Activated CD8-positive, alpha-beta T cell treated with anti-CD3 and anti-CD28 coated beads, Interleukin-2, amount 10 ng/mL, durations not matched to agents 7 days and 5 days (primary cell): ENCODE results near the gene BEST3. TPM values are rescaled to one million over a fixed set of nuclear protein-coding genes. Genes with fewer than 3 reads are reported as not detected.

ENCODE experiments used
- ATAC-seq: fragments of 150-1000 bp; cut with Tn5 transposase; one replicate; pipeline ENCODE4 v1.10.0; 2021; ENCODE audit warnings: moderate library complexity
- CTCF ChIA-PET: fragments of 350-600 bp; sonication (Branson Sonifier 250); formaldehyde crosslinking; loops from one replicate; lab custom pipeline; 2021; ENCODE audit warnings: antibody characterized with exemption; lab: Charles Lee
- POLR2A ChIA-PET: fragments of 350-600 bp; sonication (Branson Sonifier 250); formaldehyde crosslinking; loops from one replicate; lab custom pipeline; 2021; ENCODE audit warnings: antibody characterized with exemption; lab: Charles Lee
- DNase-seq: peaks from one replicate; pipeline ENCODE4 v3.0.0-alpha.2; 2020
- H3K27ac Mint-ChIP-seq: one replicate; pipeline ENCODE4 v1.8.0; 2021; ENCODE audit warnings: mild to moderate bottlenecking, mixed read lengths
- H3K27me3 Mint-ChIP-seq: one replicate; pipeline ENCODE4 v1.8.0; 2021; ENCODE audit warnings: low read depth, mixed read lengths
- H3K36me3 Mint-ChIP-seq: one replicate; pipeline ENCODE4 v1.8.0; 2021; ENCODE audit warnings: low read depth, mixed read lengths
- H3K4me1 Mint-ChIP-seq: one replicate; pipeline ENCODE4 v1.8.0; 2021; ENCODE audit warnings: low read depth, mixed read lengths
- H3K4me3 Mint-ChIP-seq: one replicate; pipeline ENCODE4 v1.8.0; 2021; ENCODE audit warnings: mild to moderate bottlenecking, mixed read lengths
- H3K9me3 Mint-ChIP-seq: one replicate; pipeline ENCODE4 v1.8.0; 2022; ENCODE audit warnings: mixed read lengths; ENCODE audit not compliant: insufficient read depth
- total RNA-seq, 2 experiments: library from RNA; stranded (reverse); gene quantifications; one replicate each; pipeline ENCODE4 v1.2.3, GENCODE V29; 2021

Gene BEST3
- not detected for total RNA-seq

- Mint-ChIP-seq H3K27me3 (peaks cover 17% of the 10 kb centered on the region), H3K9me3 (no peaks in the 10 kb centered on the region), H3K36me3 (no peaks in the 10 kb centered on the region), H3K4me3 (no peak within 1 kb of the TSS), H3K4me1 (no peaks in the 10 kb centered on the region), H3K27ac (no peak within 1 kb of the TSS)
- DNase-seq (no peak), ATAC-seq (no peak)
- CTCF ChIA-PET, result no interaction called here
- POLR2A ChIA-PET, result no interaction called here
Measured at GRCh38 chr12:69698769-69699540, at the start of gene BEST3. Gene BEST3, minus strand, starts transcription at chr12:69699303. Its CDS starts 1,505 bp downstream, at chr12:69697798.

GRCh38 chr12:69744109-69744508 lies 45.0 kb upstream of the BEST3 start:
- DNase-seq (no peak), ATAC-seq (no peak)
- Mint-ChIP-seq H3K27ac (no peak overlapping the region), H3K4me3 (no peak overlapping the region), H3K27me3 (no peaks in the 10 kb centered on the region), H3K4me1 (peaks cover 13% of the 10 kb centered on the region), H3K36me3 (no peaks in the 10 kb centered on the region), H3K9me3 (no peaks in the 10 kb centered on the region)
- POLR2A ChIA-PET, result no interaction called here
- CTCF ChIA-PET, result no interaction called here

GRCh38 chr12:69739287-69740191 lies 40.4 kb upstream of the BEST3 start:
- ATAC-seq, result peak; percentile 46
- ChIA-PET POLR2A (interaction anchor here (0.7 to 1.1 kb wide), 2 partner anchors 47 to 504 kb away, joined by 3 read pairs; no protein-coding TSS in a partner anchor), CTCF (interaction anchor here (0.9 to 1.8 kb wide), 3 partner anchors 40 to 269 kb away, joined by 3 to 4 read pairs (median 3); partner anchors contain the start of gene FRS2)
- H3K4me1 Mint-ChIP-seq, result peaks cover 17% of the 10 kb centered on the region
- peak overlapping the region; percentile 83 for H3K4me3 Mint-ChIP-seq
- no peaks in the 10 kb centered on the region for H3K9me3 Mint-ChIP-seq
- peak overlapping the region; percentile 75 for H3K27ac Mint-ChIP-seq
- H3K36me3 Mint-ChIP-seq, result no peaks in the 10 kb centered on the region
- H3K27me3 Mint-ChIP-seq, result peaks cover 18% of the 10 kb centered on the region
- peak; percentile 74 for DNase-seq

- H3K27me3 Mint-ChIP-seq, result peaks cover 26% of the 10 kb centered on the region
- ATAC-seq, result peak; percentile 85
- DNase-seq, result peak; percentile 93
- peaks cover 17% of the 10 kb centered on the region for H3K4me1 Mint-ChIP-seq
- ChIA-PET POLR2A (interaction anchor here (0.7 to 1.1 kb wide), 2 partner anchors 46 to 505 kb away, joined by 3 read pairs; no protein-coding TSS in a partner anchor), CTCF (interaction anchor here (0.9 to 1.8 kb wide), 5 partner anchors 14 to 81 kb away, joined by 3 to 4 read pairs (median 3); no protein-coding TSS in a partner anchor)
- peak within 1 kb of the TSS; percentile 83 for H3K4me3 Mint-ChIP-seq
- no peaks in the 10 kb centered on the region for H3K36me3 Mint-ChIP-seq
- peak within 1 kb of the TSS; percentile 75 for H3K27ac Mint-ChIP-seq
- no peaks in the 10 kb centered on the region for H3K9me3 Mint-ChIP-seq
Measured at GRCh38 chr12:69738351-69739286, 39.5 kb upstream of the BEST3 start, which contains the start of gene RAB3IP. Gene RAB3IP, plus strand, starts transcription at chr12:69738860. Its CDS starts 16,549 bp downstream, at chr12:69755409.

- ChIA-PET CTCF (interaction anchor here (0.7 kb wide), 1 partner anchor 9 kb away, joined by 3 read pairs; no protein-coding TSS in a partner anchor), POLR2A (no interaction called here)
- Mint-ChIP-seq H3K27ac (no peak overlapping the region), H3K4me1 (peaks cover 4% of the 10 kb centered on the region), H3K36me3 (no peaks in the 10 kb centered on the region), H3K27me3 (peaks cover 38% of the 10 kb centered on the region), H3K4me3 (no peak overlapping the region), H3K9me3 (no peaks in the 10 kb centered on the region)
- DNase-seq, result no peak
- ATAC-seq, result no peak
Measured at GRCh38 chr12:69733638-69734037, 34.5 kb upstream of the BEST3 start.

GRCh38 chr12:69732088-69732487 lies 33.0 kb upstream of the BEST3 start:
- ChIA-PET CTCF (no interaction called here), POLR2A (no interaction called here)
- H3K36me3 Mint-ChIP-seq, result no peaks in the 10 kb centered on the region

GRCh38 chr12:69726922-69727321 lies 27.8 kb upstream of the BEST3 start:
- ChIA-PET CTCF (no interaction called here), POLR2A (no interaction called here)
- H3K27ac Mint-ChIP-seq, result no peak overlapping the region
- H3K4me1 Mint-ChIP-seq, result no peaks in the 10 kb centered on the region
- no peaks in the 10 kb centered on the region for H3K36me3 Mint-ChIP-seq
- peaks cover 23% of the 10 kb centered on the region for H3K27me3 Mint-ChIP-seq
- no peak for ATAC-seq
- no peak for DNase-seq
- H3K4me3 Mint-ChIP-seq, result no peak overlapping the region
- no peaks in the 10 kb centered on the region for H3K9me3 Mint-ChIP-seq

More at GRCh38 chr12:69732088-69732487, 33.0 kb upstream of the BEST3 start:
- Mint-ChIP-seq H3K9me3 (no peaks in the 10 kb centered on the region), H3K27me3 (peaks cover 37% of the 10 kb centered on the region), H3K4me3 (no peak overlapping the region), H3K27ac (no peak overlapping the region), H3K4me1 (no peaks in the 10 kb centered on the region)
- ATAC-seq, result no peak
- DNase-seq, result no peak

GRCh38 chr12:69720750-69721149 lies 21.6 kb upstream of the BEST3 start:
- H3K27me3 Mint-ChIP-seq, result peaks cover 23% of the 10 kb centered on the region
- no peaks in the 10 kb centered on the region for H3K36me3 Mint-ChIP-seq
- POLR2A ChIA-PET, result no interaction called here
- no peak overlapping the region for H3K27ac Mint-ChIP-seq
- CTCF ChIA-PET, result no interaction called here
- DNase-seq (no peak), ATAC-seq (no peak)
- H3K9me3 Mint-ChIP-seq, result no peaks in the 10 kb centered on the region
- no peak overlapping the region for H3K4me3 Mint-ChIP-seq
- no peaks in the 10 kb centered on the region for H3K4me1 Mint-ChIP-seq

- DNase-seq, result no peak
- ATAC-seq, result no peak
- ChIA-PET CTCF (no interaction called here), POLR2A (no interaction called here)
- no peaks in the 10 kb centered on the region for H3K9me3 Mint-ChIP-seq
- H3K4me3 Mint-ChIP-seq, result no peak overlapping the region
- peaks cover 26% of the 10 kb centered on the region for H3K27me3 Mint-ChIP-seq
- no peaks in the 10 kb centered on the region for H3K4me1 Mint-ChIP-seq
- no peaks in the 10 kb centered on the region for H3K36me3 Mint-ChIP-seq
- H3K27ac Mint-ChIP-seq, result no peak overlapping the region
Measured at GRCh38 chr12:69719336-69720316, 20.5 kb upstream of the BEST3 start.

GRCh38 chr12:69714542-69714941 lies 15.4 kb upstream of the BEST3 start:
- no peaks in the 10 kb centered on the region for H3K36me3 Mint-ChIP-seq
- no peak for ATAC-seq
- H3K27me3 Mint-ChIP-seq, result peaks cover 9% of the 10 kb centered on the region
- no peaks in the 10 kb centered on the region for H3K4me1 Mint-ChIP-seq
- no peak overlapping the region for H3K4me3 Mint-ChIP-seq
- H3K27ac Mint-ChIP-seq, result no peak overlapping the region
- POLR2A ChIA-PET, result no interaction called here
- CTCF ChIA-PET, result no interaction called here
- H3K9me3 Mint-ChIP-seq, result no peaks in the 10 kb centered on the region
- DNase-seq, result no peak
